ENCODE data around the gene DCST2. TPM values are rescaled to one million over a fixed set of nuclear protein-coding genes. Genes with fewer than 3 reads are reported as not detected.
A peak's percentile ranks its signal among the peaks of the same experiment; 100 is the strongest.

DCST2 gene
- total and polyA plus RNA-seq, 4 donors: 0.31 to 1.7 (median 1.2) TPM

GRCh38 chr1:154972517-154973343, 60.9 kb downstream of the DCST2 start:
- peak overlapping the region; percentile 26 to 83 for H3K9ac ChIP-seq (ENCODE audit: insufficient read depth in 1 of 2, low read length in 2 of 2)
- H3K9me3 ChIP-seq (ENCODE audit: control insufficient read depth in 4 of 4, insufficient read depth in 3 of 4, low read length in 3 of 4): no peaks in the 10 kb centered on the region
- DNase-seq (peak; percentile 89 to 93 (median 90)), ATAC-seq (ENCODE audit: insufficient read depth, low FRiP score) (no peak)
- H3K36me3 ChIP-seq (ENCODE audit: control insufficient read depth in 4 of 4, insufficient read depth in 4 of 4, low read length in 4 of 4): peaks cover 0 to 15% (median 5%) of the 10 kb centered on the region in 4 donors
- no peak overlapping the region for H3K4me3 ChIP-seq
- peak overlapping the region; percentile 96 for H3K27ac ChIP-seq (ENCODE audit: low read depth in 1 of 2, low read length in 1 of 2)
- H3K27me3 ChIP-seq (ENCODE audit: control insufficient read depth in 3 of 3, insufficient read depth in 3 of 3, low read length in 2 of 3): no peaks in the 10 kb centered on the region
- WGBS, 2 donors: 28 to 44% methylated on average over 18 of the region's 18 CpGs
- H3K4me1 ChIP-seq (ENCODE audit: control insufficient read depth in 5 of 5, insufficient read depth in 5 of 5, low read length in 5 of 5): peaks cover 6 to 63% (median 27%) of the 10 kb centered on the region in 5 donors
- no peak for TF ChIP-seq CTCF (IDR thresholded peaks at IDR 0.05; ENCODE audit: control extremely low read depth, extremely low read depth)

- Histone ChIP-seq H3K4me1 (ENCODE audit: control insufficient read depth in 5 of 5, insufficient read depth in 5 of 5, low read length in 5 of 5) (peaks cover 6 to 63% (median 27%) of the 10 kb centered on the region in 5 donors), H3K36me3 (ENCODE audit: control insufficient read depth in 4 of 4, insufficient read depth in 4 of 4, low read length in 4 of 4) (peaks cover 4 to 21% (median 10%) of the 10 kb centered on the region in 4 donors), H3K4me3 (no peak overlapping the region), H3K27ac (ENCODE audit: low read depth in 1 of 2, low read length in 1 of 2) (peak overlapping the region; percentile 96), H3K9me3 (ENCODE audit: control insufficient read depth in 4 of 4, insufficient read depth in 3 of 4, low read length in 3 of 4) (no peaks in the 10 kb centered on the region), H3K9ac (ENCODE audit: insufficient read depth in 1 of 2, low read length in 2 of 2) (peak overlapping the region; percentile 26 to 71), H3K27me3 (ENCODE audit: control insufficient read depth in 3 of 3, insufficient read depth in 3 of 3, low read length in 2 of 3) (no peaks in the 10 kb centered on the region)
- WGBS, 2 donors: 55 to 78% methylated on average over 3 of the region's 3 CpGs
- TF ChIP-seq CTCF (IDR thresholded peaks at IDR 0.05; ENCODE audit: control extremely low read depth, extremely low read depth): no peak
- no peak for DNase-seq
- ATAC-seq (ENCODE audit: insufficient read depth, low FRiP score): no peak
Observed at GRCh38 chr1:154972213-154972516, 61.4 kb downstream of the DCST2 start.

- H3K9me3 ChIP-seq (ENCODE audit: control insufficient read depth in 4 of 4, insufficient read depth in 3 of 4, low read length in 3 of 4): no peaks in the 10 kb centered on the region
- peaks cover 5 to 59% (median 27%) of the 10 kb centered on the region in 5 donors for H3K4me1 ChIP-seq (ENCODE audit: control insufficient read depth in 5 of 5, insufficient read depth in 5 of 5, low read length in 5 of 5)
- ATAC-seq (ENCODE audit: insufficient read depth, low FRiP score): no peak
- no peak for TF ChIP-seq CTCF (IDR thresholded peaks at IDR 0.05; ENCODE audit: control extremely low read depth, extremely low read depth)
- H3K4me3 ChIP-seq: no peak overlapping the region
- H3K9ac ChIP-seq (ENCODE audit: insufficient read depth in 1 of 2, low read length in 2 of 2): peak overlapping the region in 1 of 2 donors; percentile 69
- no peaks in the 10 kb centered on the region for H3K27me3 ChIP-seq (ENCODE audit: control insufficient read depth in 3 of 3, insufficient read depth in 3 of 3, low read length in 2 of 3)
- peak overlapping the region; percentile 94 to 96 for H3K27ac ChIP-seq (ENCODE audit: low read depth in 1 of 2, low read length in 1 of 2)
- 33 to 60% methylated on average over 10 of the region's 10 CpGs for WGBS, 2 donors
- H3K36me3 ChIP-seq (ENCODE audit: control insufficient read depth in 4 of 4, insufficient read depth in 4 of 4, low read length in 4 of 4): peaks cover 8 to 23% (median 17%) of the 10 kb centered on the region in 4 donors
- DNase-seq: no peak
Observed at GRCh38 chr1:154971341-154971998, 62.1 kb downstream of the DCST2 start.
